Parathyroid adenoma (tissue), 2 donors: ENCODE results near the gene RTP5.

Experiments used
- H2AFZ ChIP-seq: fragments of 300-600 bp; sonication (generic); one replicate; pipeline ENCODE4 v1.7.0; 2017; ENCODE audit warnings: antibody characterized with exemption, mild to moderate bottlenecking
- H3K27ac ChIP-seq: fragments of 300-600 bp; sonication (generic); one replicate; pipeline ENCODE4 v1.7.0; 2017
- H3K27me3 ChIP-seq: fragments of 300-600 bp; sonication (generic); one replicate; pipeline ENCODE4 v1.7.0; 2017; ENCODE audit warnings: low read length; ENCODE audit not compliant: control insufficient read depth, insufficient read depth
- H3K36me3 ChIP-seq: fragments of 300-600 bp; sonication (generic); one replicate; pipeline ENCODE4 v1.7.0; 2017; ENCODE audit warnings: low read length; ENCODE audit not compliant: control insufficient read depth, insufficient read depth
- H3K4me1 ChIP-seq: fragments of 300-600 bp; sonication (generic); one replicate; pipeline ENCODE4 v1.7.0; 2017; ENCODE audit warnings: control low read depth
- H3K4me2 ChIP-seq: fragments of 300-600 bp; sonication (generic); one replicate; pipeline ENCODE4 v1.7.0; 2017; ENCODE audit warnings: low read length
- H3K4me3 ChIP-seq: fragments of 300-600 bp; sonication (generic); one replicate; pipeline ENCODE4 v1.7.0; 2017; ENCODE audit warnings: low read depth, low read length
- H3K79me2 ChIP-seq: fragments of 300-600 bp; sonication (generic); one replicate; pipeline ENCODE4 v1.7.0; 2017; ENCODE audit warnings: control low read depth
- H3K9ac ChIP-seq: fragments of 300-600 bp; sonication (generic); one replicate; pipeline ENCODE4 v1.7.0; 2017; ENCODE audit warnings: mild to moderate bottlenecking
- H3K9me3 ChIP-seq: fragments of 300-600 bp; sonication (generic); one replicate; pipeline ENCODE4 v1.7.0; 2017; ENCODE audit warnings: low read length; ENCODE audit not compliant: control insufficient read depth
- TF ChIP-seq, protein P1 (sequence below): fragments of 300-600 bp; sonication (generic); IDR thresholded peaks from one replicate; pipeline ENCODE4 v1.7.0; 2017; ENCODE audit warnings: antibody characterized with exemption, mild to moderate bottlenecking
- donor health status: primary hyperparathyroidism.

RTP5 gene

DNA sequence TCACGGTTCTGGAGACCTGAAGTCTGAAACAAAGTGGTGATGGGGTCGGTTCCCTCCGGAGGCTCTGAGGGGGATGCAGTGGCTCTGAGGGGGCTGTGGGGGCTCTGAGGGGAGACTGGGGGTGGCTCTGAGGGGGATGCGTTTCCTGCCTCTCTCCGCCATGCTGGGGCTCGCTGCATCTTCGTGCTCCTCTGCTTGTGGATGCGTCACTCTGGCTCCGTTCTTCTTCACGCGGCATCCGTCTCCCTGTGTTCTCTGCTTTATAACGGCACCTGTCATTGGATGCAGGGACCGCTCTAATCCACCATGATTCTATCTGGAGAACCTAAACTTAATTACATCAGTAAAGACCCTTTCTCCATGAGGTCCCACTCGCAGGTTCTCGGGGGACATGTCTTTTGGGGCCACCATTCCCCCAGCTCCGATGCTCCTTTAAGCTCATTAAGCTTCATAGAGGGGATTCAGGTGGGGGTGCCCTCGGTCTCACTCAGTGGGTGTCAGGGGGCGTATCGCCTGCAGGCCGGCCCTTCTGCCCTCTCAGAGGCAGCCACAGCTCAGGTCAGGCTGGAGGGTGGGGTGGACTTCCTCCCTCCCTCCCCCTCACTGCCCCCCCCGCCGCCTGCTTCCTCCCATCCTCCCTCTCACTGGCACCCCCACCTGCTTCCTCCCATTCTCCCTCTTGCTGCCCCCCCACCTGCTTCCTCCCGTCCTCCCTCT lies 18.4 kb downstream of the RTP5 start:
- TF ChIP-seq, protein P1, sequence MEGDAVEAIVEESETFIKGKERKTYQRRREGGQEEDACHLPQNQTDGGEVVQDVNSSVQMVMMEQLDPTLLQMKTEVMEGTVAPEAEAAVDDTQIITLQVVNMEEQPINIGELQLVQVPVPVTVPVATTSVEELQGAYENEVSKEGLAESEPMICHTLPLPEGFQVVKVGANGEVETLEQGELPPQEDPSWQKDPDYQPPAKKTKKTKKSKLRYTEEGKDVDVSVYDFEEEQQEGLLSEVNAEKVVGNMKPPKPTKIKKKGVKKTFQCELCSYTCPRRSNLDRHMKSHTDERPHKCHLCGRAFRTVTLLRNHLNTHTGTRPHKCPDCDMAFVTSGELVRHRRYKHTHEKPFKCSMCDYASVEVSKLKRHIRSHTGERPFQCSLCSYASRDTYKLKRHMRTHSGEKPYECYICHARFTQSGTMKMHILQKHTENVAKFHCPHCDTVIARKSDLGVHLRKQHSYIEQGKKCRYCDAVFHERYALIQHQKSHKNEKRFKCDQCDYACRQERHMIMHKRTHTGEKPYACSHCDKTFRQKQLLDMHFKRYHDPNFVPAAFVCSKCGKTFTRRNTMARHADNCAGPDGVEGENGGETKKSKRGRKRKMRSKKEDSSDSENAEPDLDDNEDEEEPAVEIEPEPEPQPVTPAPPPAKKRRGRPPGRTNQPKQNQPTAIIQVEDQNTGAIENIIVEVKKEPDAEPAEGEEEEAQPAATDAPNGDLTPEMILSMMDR, result no peak
- Histone ChIP-seq H3K4me3 (no peak overlapping the region), H3K9ac (no peak overlapping the region), H3K4me2 (no peak overlapping the region), H3K79me2 (no peaks in the 10 kb centered on the region), H2AFZ (no peak overlapping the region), H3K27me3 (no peaks in the 10 kb centered on the region), H3K9me3 (no peaks in the 10 kb centered on the region), H3K4me1 (no peaks in the 10 kb centered on the region), H3K36me3 (no peaks in the 10 kb centered on the region), H3K27ac (no peak overlapping the region)

DNA sequence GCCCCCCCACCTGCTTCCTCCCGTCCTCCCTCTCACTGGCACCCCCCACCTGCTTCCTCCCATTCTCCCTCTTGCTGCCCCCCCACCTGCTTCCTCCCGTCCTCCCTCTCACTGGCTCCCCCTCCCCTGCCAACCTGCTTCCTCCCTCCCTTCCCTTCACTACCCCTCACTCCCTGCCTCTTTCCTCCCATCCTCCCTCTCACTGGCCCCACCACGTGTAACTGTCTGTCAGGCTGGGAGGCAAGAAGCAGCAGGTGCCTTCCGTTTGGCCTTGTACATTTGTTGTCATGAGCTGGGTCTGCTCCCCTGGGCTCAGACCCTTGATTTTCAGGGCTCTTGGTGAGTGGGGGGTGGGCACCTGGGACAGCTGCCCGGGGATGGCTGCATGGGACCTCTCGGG lies 19.1 kb downstream of the RTP5 start:
- no peaks in the 10 kb centered on the region for H3K27me3 ChIP-seq
- no peak overlapping the region for H3K27ac ChIP-seq
- no peak overlapping the region for H3K9ac ChIP-seq
- H3K79me2 ChIP-seq, result no peaks in the 10 kb centered on the region
- H3K4me3 ChIP-seq, result no peak overlapping the region
- H2AFZ ChIP-seq, result no peak overlapping the region
- no peak overlapping the region for H3K4me2 ChIP-seq
- H3K4me1 ChIP-seq, result no peaks in the 10 kb centered on the region
- TF ChIP-seq, protein P1, result no peak
- H3K9me3 ChIP-seq, result no peaks in the 10 kb centered on the region
- no peaks in the 10 kb centered on the region for H3K36me3 ChIP-seq

DNA sequence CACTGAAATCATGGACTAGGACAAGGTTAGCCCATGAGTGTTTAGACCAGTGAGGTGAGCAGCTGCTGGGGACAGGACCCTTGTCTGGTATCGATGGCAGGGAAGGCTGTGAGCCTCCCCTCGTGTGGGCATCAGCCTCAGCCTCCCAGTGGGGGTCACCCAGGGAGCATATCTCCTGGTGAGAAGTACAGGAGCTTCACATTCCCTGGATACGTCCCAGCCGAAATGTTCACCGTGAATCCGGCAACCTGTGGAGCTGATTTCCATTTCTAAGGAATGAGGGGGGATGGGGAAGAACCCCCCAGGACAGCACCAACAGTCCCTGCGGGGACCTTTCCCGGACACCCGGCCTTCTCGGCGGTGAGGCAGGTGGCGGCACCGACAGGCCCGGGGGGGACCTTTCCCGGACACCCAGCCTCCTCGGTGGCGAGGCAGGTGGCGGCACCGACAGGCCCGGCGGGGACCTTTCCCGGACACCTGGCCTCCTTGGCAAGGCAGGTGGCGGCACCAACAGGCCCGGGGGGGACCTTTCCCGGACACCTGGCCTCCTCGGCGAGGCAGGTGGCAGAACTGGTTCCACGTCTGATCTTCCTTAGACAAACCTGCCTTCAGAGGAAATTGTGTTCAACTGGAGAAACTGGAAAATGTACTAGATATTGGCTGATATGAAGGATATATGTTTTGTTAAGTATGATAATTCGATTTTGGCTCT lies 21.2 kb downstream of the RTP5 start:
- Histone ChIP-seq H3K9me3 (no peaks in the 10 kb centered on the region), H3K36me3 (no peaks in the 10 kb centered on the region), H3K9ac (no peak overlapping the region), H3K27me3 (no peaks in the 10 kb centered on the region), H3K4me1 (no peaks in the 10 kb centered on the region), H3K79me2 (no peaks in the 10 kb centered on the region), H3K27ac (no peak overlapping the region), H3K4me2 (no peak overlapping the region), H2AFZ (no peak overlapping the region), H3K4me3 (no peak overlapping the region)
- TF ChIP-seq, protein P1, result no peak

DNA sequence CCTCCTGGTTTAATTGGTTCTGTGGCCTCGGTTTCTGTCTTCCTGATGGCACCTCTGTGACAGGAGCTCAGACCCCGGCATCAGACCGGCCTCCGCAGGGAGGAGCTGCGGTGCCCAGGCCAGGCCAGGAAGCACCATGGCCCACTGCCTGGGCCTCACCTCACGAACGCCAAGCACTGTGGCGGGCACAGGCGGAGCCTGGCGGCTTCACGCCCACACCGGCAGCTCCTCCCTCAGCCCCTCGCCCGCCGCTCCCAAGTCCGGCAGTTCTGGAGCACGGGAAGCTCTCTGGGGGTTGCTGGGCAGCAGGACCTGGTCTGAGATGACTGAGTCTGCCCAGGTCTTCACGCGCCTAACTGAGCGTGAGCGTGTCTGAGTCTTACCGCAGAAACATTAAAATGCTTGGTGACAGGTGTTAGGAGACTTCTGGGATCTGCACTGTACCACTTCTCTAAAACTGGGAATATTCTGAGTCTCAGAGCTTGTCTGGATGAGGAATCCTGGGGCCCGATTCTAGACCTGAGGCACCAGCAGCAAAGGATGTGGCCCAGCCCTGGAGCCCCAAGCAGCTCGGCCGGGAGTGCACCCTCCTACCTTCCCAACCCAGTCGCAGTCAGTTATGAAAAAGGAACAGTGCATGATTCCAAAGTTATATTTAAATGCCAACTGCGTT lies 21.9 kb downstream of the RTP5 start:
- H3K4me3 ChIP-seq, result no peak overlapping the region
- H3K4me2 ChIP-seq, result no peak overlapping the region
- no peak overlapping the region for H2AFZ ChIP-seq
- H3K4me1 ChIP-seq, result no peaks in the 10 kb centered on the region
- no peaks in the 10 kb centered on the region for H3K27me3 ChIP-seq
- H3K36me3 ChIP-seq, result no peaks in the 10 kb centered on the region
- H3K9ac ChIP-seq, result no peak overlapping the region
- no peak overlapping the region for H3K27ac ChIP-seq
- H3K79me2 ChIP-seq, result no peaks in the 10 kb centered on the region
- H3K9me3 ChIP-seq, result no peaks in the 10 kb centered on the region
- TF ChIP-seq, protein P1, result no peak
